DND-41 (cell line): Measurements from ENCODE around the gene SLC66A2.

Experiments
- CTCF ChIP-seq: IDR thresholded peaks from 2 replicates; pipeline ENCODE4 v1.5.1; 2012; ENCODE audit warnings: borderline replicate concordance, low read length, moderate library complexity, mild to moderate bottlenecking; ENCODE audit not compliant: poor library complexity, severe bottlenecking; ENCODE audit errors: extremely low read depth
- EZH2 ChIP-seq: IDR thresholded peaks from 3 replicates; pipeline ENCODE4 v1.6.1; 2012; ENCODE audit warnings: borderline replicate concordance, low read depth, mild to moderate bottlenecking, moderate library complexity, low read length, inconsistent platforms; ENCODE audit not compliant: severe bottlenecking

- TF ChIP-seq CTCF, result no peak
- no peak for TF ChIP-seq EZH2
Measured at GRCh38 chr18:79919089-79919488, 32.4 kb downstream of the SLC66A2 start.
